ENCODE data around the gene MEIOC. TPM values are rescaled to one million over a fixed set of nuclear protein-coding genes. Genes with fewer than 3 reads are reported as not detected.

MEIOC gene
- total and polyA plus RNA-seq, 2 of the 4 experiments (the other 2 are of a cell fraction), result 0.27 to 0.36 TPM

DNA sequence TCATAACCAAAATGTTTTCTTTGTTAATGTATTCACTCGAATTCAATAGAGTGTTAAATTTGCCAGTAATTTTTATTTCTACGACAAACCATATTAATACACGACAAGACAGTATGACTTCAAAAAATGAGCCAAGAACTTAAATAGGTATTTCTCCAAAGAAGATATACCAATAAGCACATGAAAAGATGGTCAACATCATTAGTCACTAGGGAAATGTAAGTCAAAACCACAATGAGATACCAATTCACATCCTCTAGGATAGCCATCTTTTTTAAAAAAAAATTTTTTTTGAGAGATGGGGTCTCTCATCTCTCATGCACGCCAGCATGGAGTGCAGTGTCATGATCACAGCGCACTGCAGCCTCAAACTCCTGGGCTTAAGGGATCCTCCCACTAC, 5.0 kb upstream of the MEIOC start:
- no peak overlapping the region for H3K9ac ChIP-seq (ENCODE audit: low read depth, low read length)
- no peak overlapping the region for H2BK5ac ChIP-seq (ENCODE audit: low read depth, low read length, poor library complexity, severe bottlenecking)
- DNase-seq, result no peak
- ChIA-PET CTCF (no interaction called here), POLR2A (ENCODE audit: unreplicated experiment) (no interaction called here)
- no peaks in the 10 kb centered on the region for H3K79me1 ChIP-seq (ENCODE audit: low read depth in 1 of 2, low read length in 2 of 2)
- H3K27ac ChIP-seq (ENCODE audit: insufficient read depth, low read length), result no peak overlapping the region
- no peak overlapping the region for H3K4me3 ChIP-seq (ENCODE audit: insufficient read depth, low read depth, low read length)
- no peak overlapping the region for H3K4me2 ChIP-seq (ENCODE audit: low read depth, low read length)
- ATAC-seq (ENCODE audit: low read depth), result no peak
- no peak overlapping the region for H3K56ac ChIP-seq (ENCODE audit: extremely low read depth, insufficient read depth, low read length)
- no peak overlapping the region for H2BK20ac ChIP-seq (ENCODE audit: low read depth, low read length)
- no peak overlapping the region for H3K23ac ChIP-seq (ENCODE audit: low read depth, low read length)
- H2BK120ac ChIP-seq (ENCODE audit: low read depth, low read length), result no peak overlapping the region
- H2AFZ ChIP-seq (replicated peaks; ENCODE audit: low read length, poor library complexity), result no peak overlapping the region
- H4K5ac ChIP-seq (ENCODE audit: low read depth, low read length), result no peak overlapping the region
- H3K36me3 ChIP-seq (ENCODE audit: control insufficient read depth, insufficient read depth, low read length), result no peaks in the 10 kb centered on the region
- no peak overlapping the region for H3K14ac ChIP-seq (replicated peaks; ENCODE audit: low read depth, low read length)
- H3K9me1 ChIP-seq (ENCODE audit: insufficient read depth, low read length), result no peaks in the 10 kb centered on the region
- intact Hi-C loops (cut with micrococcal nuclease) (no loop called here), in situ Hi-C loops (cut with MboI; ENCODE audit: low sequenced_read_pairs) (no loop called here), dilution Hi-C loops (cut with HindIII; ENCODE audit: low sequenced_read_pairs, unreplicated experiment) (no loop called here)
- H4K91ac ChIP-seq (ENCODE audit: insufficient read depth, low read depth, low read length), result no peak overlapping the region
- no peaks in the 10 kb centered on the region for H4K20me1 ChIP-seq (ENCODE audit: insufficient read depth, low read length)
- H3K4ac ChIP-seq (ENCODE audit: low read depth, low read length), result no peak overlapping the region
- peaks cover 20% of the 10 kb centered on the region for H3K27me3 ChIP-seq (ENCODE audit: control insufficient read depth, insufficient read depth, low read length)
- WGBS, 2 experiments (ENCODE audit: extremely low coverage in 2 of 2, insufficient read length in 1 of 2), result no CpG with 5 or more reads among the region's 5 CpGs
- no peak overlapping the region for H2AK5ac ChIP-seq (ENCODE audit: low read depth, low read length)
- no peak overlapping the region for H3K18ac ChIP-seq (ENCODE audit: low read depth, low read length)
- no peak overlapping the region for H2AK9ac ChIP-seq (replicated peaks; ENCODE audit: low read depth, low read length, poor library complexity)
- H3K9me3 ChIP-seq (ENCODE audit: control insufficient read depth, insufficient read depth, low read length), result peaks cover 7% of the 10 kb centered on the region
- H2BK15ac ChIP-seq (ENCODE audit: low read depth, low read length), result no peak overlapping the region
- BruUV-seq (replicated peaks), result no TSS peak
- no peak overlapping the region for H4K8ac ChIP-seq (ENCODE audit: low read depth in 2 of 2, low read length in 2 of 2)
- H3K4me1 ChIP-seq (ENCODE audit: control insufficient read depth, insufficient read depth, low read length), result no peaks in the 10 kb centered on the region
- TF ChIP-seq SMC3 (IDR thresholded peaks at IDR 0.05; ENCODE audit: low read depth, low read length) (no peak), NFE2L2 (IDR thresholded peaks at IDR 0.05; ENCODE audit: low read depth, low read length) (no peak), RFX5 (IDR thresholded peaks at IDR 0.05; ENCODE audit: low read depth, low read length) (peak; percentile 71; the same call in 1 of the 2 replicates)

Data from IMR-90 (cell line).